HG02885 (cell line): ENCODE data around the gene EID1.
"Not testable (repeated sequence)": the region's sequence is repeated elsewhere in the genome, so short reads cannot be mapped to it uniquely, and the experiment has no call there.

Experiments
- ATAC-seq: cut with Tn5 transposase; IDR thresholded peaks from one replicate; pipeline ENCODE4 v1.9.1; 2021; ENCODE audit warnings: mild to moderate bottlenecking; ENCODE audit not compliant: unreplicated experiment, poor library complexity

The EID1 gene

DNA sequence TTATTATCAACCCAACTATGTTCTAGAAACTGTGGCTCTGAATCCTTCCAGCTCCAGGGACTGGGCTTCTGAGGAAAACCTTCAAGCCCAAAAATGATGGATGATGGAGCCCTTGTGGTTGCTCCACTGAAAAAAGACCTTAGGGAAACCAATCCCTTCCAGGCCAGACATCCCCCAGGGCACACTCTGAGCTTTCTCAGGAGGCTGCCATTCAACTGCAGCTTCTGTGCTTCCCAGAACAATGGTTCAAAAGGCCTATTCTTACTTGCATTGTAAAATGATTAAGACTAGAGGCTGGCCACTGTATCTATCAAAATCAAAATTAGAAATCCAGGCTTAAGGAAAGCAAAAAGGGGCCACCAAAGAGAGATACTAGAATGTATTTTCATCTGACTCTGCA, 27.3 kb downstream of the EID1 start:
- ATAC-seq, result no peak

DNA sequence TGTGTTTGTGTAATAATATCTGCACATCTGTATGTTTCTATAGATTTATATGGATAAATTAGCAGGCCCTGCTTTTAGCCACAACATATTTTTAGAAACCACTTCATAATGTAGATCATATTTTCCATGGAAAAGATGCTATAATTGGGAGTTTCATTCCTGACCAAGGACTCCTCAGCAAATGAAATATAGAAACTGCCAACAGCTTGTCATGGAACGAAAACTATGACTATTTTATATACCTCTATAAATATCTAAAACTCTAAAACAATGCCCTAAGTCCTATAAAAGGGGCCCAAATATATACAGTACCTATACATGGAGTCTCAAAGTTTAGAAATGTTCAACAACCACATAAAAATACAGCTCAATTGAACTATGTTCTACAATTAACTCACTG, 27.9 kb downstream of the EID1 start:
- no peak for ATAC-seq

DNA sequence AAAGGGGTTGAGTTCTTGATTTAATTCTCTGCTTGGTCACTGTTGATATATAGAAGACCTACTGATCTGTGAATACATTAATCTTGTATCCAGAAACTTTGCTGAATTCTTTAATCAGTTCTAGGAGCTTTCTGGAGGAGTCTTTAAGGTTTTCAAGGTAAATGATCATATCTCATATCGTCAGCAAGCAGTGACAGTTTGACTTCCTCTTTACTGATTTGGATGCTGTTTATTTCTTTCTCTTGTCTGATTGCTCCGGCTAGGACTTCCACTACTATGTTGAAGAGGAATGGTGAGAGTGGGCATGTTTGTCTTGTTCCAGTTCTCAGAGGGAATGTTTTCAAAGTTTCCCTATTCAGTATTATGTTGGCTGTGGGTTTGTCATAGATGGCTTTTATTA, 31.4 kb downstream of the EID1 start:
- not testable (repeated sequence) for ATAC-seq

DNA sequence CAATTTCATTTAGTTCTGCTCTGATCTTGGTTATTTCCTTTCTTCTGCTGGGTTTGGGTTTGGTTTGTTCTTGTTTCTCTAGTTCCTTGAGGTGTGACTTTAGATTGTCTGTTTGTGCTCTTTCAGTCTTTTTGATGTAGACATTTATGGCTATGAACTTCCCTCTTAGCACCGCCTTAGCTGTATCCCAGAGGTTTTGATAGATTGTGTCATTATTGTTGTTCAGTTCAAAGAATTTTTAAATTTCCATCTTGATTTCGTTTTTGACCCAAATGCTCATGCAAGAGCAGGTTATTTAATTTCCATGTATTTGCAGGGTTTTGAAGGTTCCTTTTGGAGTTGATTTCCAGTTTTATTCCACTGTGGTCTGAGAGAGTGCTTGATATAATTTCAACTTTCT, 32.6 kb downstream of the EID1 start:
- ATAC-seq, result not testable (repeated sequence)

DNA sequence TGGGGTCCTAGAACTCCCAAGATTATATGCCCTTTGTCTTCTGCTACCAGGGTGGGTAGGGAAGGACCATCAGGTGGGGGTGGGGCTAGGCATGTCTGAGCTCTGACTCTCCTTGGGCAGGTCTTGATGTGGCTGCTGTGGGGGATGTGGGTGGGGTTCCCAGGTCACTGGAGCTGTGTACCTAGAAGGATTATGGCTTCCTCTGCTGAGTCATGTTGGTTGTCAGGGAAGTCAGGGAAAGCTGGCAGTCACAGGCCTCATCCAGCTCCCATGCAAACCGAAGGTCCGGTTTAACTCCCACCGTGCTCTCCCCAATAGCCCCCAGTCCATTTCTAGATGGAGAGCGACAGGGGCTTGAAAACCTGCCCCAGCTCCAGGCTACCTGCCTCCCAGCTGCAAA, 35.2 kb downstream of the EID1 start:
- no peak for ATAC-seq

DNA sequence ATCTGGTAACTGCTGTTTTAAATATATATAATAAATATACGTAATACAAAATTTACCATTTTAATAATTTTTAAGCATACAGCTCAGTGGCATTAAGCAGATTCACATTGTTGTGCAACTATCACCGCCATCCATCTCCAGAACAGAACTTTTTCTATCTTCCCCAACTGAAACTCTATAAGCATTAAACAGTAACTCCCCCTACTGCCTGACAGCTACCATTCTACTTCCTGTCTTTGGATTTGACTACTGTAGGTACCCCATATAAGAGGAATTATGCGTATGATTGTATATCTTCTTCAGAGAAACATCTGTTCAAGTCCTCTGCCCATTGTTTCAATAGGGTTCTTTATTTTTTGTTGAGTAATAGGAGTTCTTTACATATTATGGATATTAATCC, 36.8 kb downstream of the EID1 start:
- no peak for ATAC-seq

DNA sequence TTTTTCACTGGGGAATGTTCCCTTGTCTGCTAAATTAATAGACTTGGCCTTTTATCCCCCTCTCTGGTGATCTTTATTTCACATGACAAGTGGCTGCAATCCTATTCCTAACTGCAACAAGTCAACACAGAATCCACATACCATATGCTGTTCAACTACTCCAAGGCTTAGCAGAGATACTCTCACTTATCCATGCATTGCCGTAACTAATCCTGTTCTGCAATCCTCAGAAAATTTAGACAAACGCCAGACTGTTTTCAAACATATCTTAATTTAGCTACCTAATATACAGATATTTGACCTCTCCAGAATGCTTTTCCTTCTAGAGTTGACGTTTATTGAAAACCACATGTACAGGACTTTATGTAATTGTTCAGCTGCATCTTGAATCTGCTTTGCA, 37.9 kb downstream of the EID1 start:
- ATAC-seq, result no peak

DNA sequence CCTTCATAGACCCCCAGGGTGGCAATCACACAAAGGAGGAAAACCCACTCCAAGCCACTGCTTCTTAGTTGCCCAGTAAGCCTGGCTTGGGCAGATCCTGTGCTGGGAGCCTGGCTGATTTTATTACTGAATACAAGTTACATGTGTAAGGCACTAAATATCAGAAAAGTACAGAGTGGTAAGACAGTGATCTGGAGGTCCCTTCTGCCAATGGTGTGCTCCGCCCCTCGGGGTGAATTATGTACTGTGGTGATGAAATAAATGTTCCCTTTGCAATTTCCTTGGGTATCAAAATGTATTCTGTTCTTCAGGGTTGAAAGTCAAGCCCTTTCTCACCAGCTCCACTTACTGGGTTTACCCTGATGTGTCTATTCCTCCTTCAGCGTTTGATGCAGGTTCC, 38.8 kb downstream of the EID1 start:
- no peak for ATAC-seq

DNA sequence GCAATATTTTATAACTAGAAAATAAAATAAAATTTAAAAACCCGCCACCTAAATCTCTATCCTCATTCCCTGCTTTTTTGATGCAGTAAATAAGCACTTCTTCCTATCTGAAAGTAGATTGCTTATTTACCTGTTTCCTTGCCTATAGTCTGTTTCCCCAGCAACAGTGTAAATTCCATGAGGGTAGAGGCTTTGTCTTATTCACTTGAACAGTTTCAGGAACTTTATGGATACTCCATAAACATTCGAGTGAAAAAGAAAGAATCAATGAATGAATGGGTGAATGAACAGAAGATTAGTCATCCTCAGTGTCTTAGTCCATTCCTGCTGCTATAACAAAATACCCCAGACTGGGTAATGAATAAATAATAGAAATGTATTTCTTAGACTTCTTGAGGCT, 44.1 kb downstream of the EID1 start:
- no peak for ATAC-seq

DNA sequence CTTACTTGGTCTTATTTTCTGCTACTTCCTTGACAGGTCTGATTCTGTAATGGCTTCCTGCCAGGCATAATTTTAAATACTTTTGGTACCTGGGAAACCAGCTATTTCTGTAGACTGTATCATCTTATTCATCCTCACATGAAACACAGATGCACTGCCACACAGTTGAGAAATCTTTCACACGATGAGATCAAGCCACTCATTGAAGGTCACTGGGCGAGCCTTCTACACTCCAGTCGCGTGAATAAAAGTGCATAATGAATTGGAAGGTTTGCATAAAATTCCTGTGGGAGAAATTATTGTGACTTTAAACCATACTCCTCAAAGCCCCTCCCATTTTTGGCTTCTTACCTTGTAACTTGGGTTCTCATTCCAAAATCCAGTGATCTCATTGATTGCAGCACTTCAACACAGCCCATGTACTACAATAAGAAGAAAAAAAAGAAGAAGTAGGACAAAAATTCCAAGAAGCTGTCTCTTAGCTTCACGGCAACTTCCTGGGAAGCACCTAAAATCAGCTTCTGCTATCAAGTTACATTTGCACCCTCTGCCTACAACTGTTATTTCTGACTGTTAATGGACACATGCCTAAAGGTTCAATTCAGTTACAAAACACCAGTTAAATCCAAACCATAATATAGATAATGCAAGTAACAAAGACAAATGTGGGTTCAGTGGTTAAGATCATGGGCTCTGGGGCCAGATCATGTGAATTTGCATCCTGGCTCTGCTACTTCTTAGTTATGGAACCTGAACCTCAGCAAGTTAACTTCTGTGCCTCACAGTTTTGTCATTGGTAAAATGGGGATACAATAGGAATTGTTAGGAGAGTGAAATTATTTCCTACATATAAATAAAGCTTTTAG, 46.8 kb downstream of the EID1 start:
- ATAC-seq, result no peak

DNA sequence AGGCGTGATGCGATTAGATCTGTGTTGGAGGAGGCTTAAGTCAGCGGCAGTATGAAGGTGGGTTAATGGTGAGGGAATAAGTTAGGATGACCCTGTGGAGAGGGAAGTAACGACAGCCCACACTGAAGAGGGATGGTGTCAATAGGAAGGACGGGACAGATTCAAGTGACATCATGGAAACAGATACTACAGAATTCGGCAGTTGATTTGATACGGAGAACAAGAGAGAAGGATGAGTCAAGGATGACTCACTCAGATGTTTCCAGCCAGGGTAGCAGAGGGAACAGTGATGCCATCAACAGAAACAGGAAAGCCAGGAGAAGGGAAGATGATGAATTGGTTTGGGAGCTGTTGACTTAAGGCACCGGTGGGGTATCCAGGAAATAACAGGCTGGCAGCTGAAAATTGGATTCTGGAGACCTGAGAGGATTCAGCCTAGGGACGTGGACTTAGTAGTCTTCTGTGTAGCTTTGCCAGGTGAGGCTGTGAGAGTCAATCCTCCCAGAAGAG, 47.8 kb downstream of the EID1 start:
- no peak for ATAC-seq

DNA sequence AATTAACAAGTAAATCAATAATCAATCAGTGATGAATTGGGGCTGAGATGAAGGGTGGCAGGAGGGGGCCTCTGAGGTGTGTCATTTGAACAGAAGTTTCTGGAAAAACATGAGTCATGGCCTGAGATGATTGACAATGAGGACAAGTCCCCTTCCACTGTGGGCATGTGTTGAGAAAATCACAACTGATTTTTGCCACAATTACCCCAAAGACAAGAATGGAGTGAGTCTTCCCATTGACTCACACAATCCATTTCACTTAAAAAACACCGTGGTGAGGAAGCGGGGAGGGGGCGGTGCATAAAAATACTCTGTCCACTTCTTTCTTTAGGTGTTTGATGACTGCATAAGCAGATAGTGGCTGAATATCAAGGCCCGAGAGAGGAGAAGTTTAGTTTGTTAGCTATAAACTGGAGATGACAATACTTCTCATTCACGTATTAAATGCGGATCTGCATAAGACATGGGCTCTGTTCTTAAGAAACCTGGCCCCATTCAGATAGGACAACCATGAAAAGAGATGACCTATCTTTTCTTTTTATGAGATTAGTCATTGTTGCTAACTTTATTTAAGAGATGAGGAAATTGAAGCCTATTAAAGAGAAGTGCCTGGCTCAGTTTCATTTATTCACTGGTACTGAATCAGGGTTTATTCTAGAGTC, 51.1 kb downstream of the EID1 start:
- ATAC-seq, result no peak

DNA sequence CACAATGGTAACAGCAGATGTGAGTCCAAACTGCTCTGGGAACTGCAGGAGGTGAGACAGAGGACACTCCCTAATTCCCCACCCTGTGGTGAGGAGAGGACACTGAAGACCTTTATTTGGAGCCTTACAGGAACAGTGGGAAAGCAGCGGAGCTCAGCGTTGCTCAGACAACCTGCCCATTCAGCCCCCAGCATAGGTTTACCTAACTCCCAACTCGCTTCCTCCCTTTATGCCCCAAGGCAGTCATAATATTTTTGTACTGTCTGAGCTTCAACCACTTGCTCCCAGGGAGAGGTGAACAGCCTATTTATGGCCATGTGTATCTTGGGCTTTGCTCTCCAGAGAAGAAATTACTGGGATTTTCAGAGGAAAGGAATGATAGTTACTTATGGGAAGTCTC, 51.7 kb downstream of the EID1 start:
- ATAC-seq, result no peak
